KMS-11 (cell line): Measurements from ENCODE around the gene CDA.

ENCODE experiments used
- H2AFZ ChIP-seq: fragments of 200-600 bp; sonication (generic); 2 replicates; pipeline ENCODE4 v1.6.1; 2016; ENCODE audit warnings: antibody characterized with exemption, mixed run types, low read depth
- H3K27ac ChIP-seq: fragments of 200-600 bp; sonication (generic); 2 replicates; pipeline ENCODE4 v1.6.1; 2016; ENCODE audit warnings: mild to moderate bottlenecking, mixed run types
- H3K27me3 ChIP-seq: fragments of 200-600 bp; sonication (generic); 2 replicates; pipeline ENCODE4 v1.6.1; 2017; ENCODE audit warnings: mild to moderate bottlenecking, low read depth, mixed run types, moderate library complexity; ENCODE audit not compliant: insufficient read depth
- H3K36me3 ChIP-seq: fragments of 200-600 bp; sonication (generic); 2 replicates; pipeline ENCODE4 v1.6.1; 2017; ENCODE audit warnings: mild to moderate bottlenecking, mixed run types; ENCODE audit not compliant: insufficient read depth
- H3K4me1 ChIP-seq: fragments of 200-600 bp; sonication (generic); 2 replicates; pipeline ENCODE4 v1.6.1; 2016; ENCODE audit warnings: mild to moderate bottlenecking, low read depth, mixed run types; ENCODE audit not compliant: poor library complexity, severe bottlenecking
- H3K4me2 ChIP-seq: fragments of 200-600 bp; sonication (generic); 2 replicates; pipeline ENCODE4 v1.7.0; 2016; ENCODE audit warnings: mild to moderate bottlenecking, mixed run types
- H3K4me3 ChIP-seq: fragments of 200-600 bp; sonication (generic); IDR thresholded peaks from 2 replicates; pipeline ENCODE4 v1.6.1; 2017; ENCODE audit warnings: low read depth, low read length, mixed read lengths; ENCODE audit not compliant: insufficient read depth
- H3K79me2 ChIP-seq: fragments of 200-600 bp; sonication (generic); 2 replicates; pipeline ENCODE4 v1.6.1; 2016; ENCODE audit warnings: low read depth, mixed run types; ENCODE audit not compliant: insufficient read depth
- H3K9ac ChIP-seq: fragments of 200-600 bp; sonication (generic); 2 replicates; pipeline ENCODE4 v1.6.1; 2016; ENCODE audit warnings: mild to moderate bottlenecking, mixed run types
- H4K20me1 ChIP-seq: fragments of 200-600 bp; sonication (generic); 2 replicates; pipeline ENCODE4 v1.6.1; 2016; ENCODE audit warnings: mild to moderate bottlenecking, mixed run types; ENCODE audit not compliant: insufficient read depth
- CTCF ChIP-seq: fragments of 200-600 bp; sonication (generic); conservative IDR thresholded peaks from 2 replicates; pipeline ENCODE4 v1.6.1; 2017; ENCODE audit warnings: low read depth, mild to moderate bottlenecking, antibody characterized with exemption, low read length, moderate library complexity, mixed read lengths

Gene CDA

GRCh38 chr1:20619999-20620398 is 31.1 kb downstream of the CDA start:
- Histone ChIP-seq H3K9ac (no peak overlapping the region), H3K79me2 (no peaks in the 10 kb centered on the region), H2AFZ (no peak overlapping the region), H4K20me1 (no peaks in the 10 kb centered on the region), H3K4me1 (no peaks in the 10 kb centered on the region), H3K27ac (no peak overlapping the region), H3K36me3 (no peaks in the 10 kb centered on the region), H3K4me3 (no peak overlapping the region), H3K4me2 (no peak overlapping the region), H3K27me3 (peaks cover 17% of the 10 kb centered on the region; the same call in 1 of the 2 replicates)
- no peak for TF ChIP-seq CTCF

- H3K79me2 ChIP-seq, result no peaks in the 10 kb centered on the region
- no peaks in the 10 kb centered on the region for H3K4me1 ChIP-seq
- H3K9ac ChIP-seq, result no peak overlapping the region
- H2AFZ ChIP-seq, result no peak overlapping the region
- H3K36me3 ChIP-seq, result no peaks in the 10 kb centered on the region
- H4K20me1 ChIP-seq, result no peaks in the 10 kb centered on the region
- no peak overlapping the region for H3K4me3 ChIP-seq
- no peak for TF ChIP-seq CTCF
- no peak overlapping the region for H3K27ac ChIP-seq
- no peak overlapping the region for H3K4me2 ChIP-seq
- H3K27me3 ChIP-seq, result peaks cover 19% of the 10 kb centered on the region; the same call in 1 of the 2 replicates
These were observed 32.1 kb downstream of the CDA start for GRCh38 chr1:20621012-20621411.

GRCh38 chr1:20624709-20625108 is 35.8 kb downstream of the CDA start:
- Histone ChIP-seq H3K4me2 (no peak overlapping the region), H3K27me3 (peaks cover 14% of the 10 kb centered on the region; the same call in 1 of the 2 replicates), H3K9ac (no peak overlapping the region), H3K79me2 (no peaks in the 10 kb centered on the region), H4K20me1 (no peaks in the 10 kb centered on the region), H3K36me3 (no peaks in the 10 kb centered on the region), H3K27ac (no peak overlapping the region), H2AFZ (no peak overlapping the region), H3K4me1 (no peaks in the 10 kb centered on the region), H3K4me3 (no peak overlapping the region)
- TF ChIP-seq CTCF, result no peak

GRCh38 chr1:20625176-20626097 is 36.5 kb downstream of the CDA start:
- Histone ChIP-seq H3K4me3 (no peak overlapping the region), H3K36me3 (no peaks in the 10 kb centered on the region), H3K9ac (no peak overlapping the region), H3K27ac (no peak overlapping the region), H2AFZ (no peak overlapping the region), H3K4me1 (no peaks in the 10 kb centered on the region), H4K20me1 (no peaks in the 10 kb centered on the region), H3K79me2 (no peaks in the 10 kb centered on the region), H3K4me2 (no peak overlapping the region), H3K27me3 (peaks cover 14% of the 10 kb centered on the region; the same call in 1 of the 2 replicates)
- no peak for TF ChIP-seq CTCF
